HG02852 (cell line): ENCODE results near the gene TNFRSF4.
"Not testable (repeated sequence)": the region's sequence is repeated elsewhere in the genome, so short reads cannot be mapped to it uniquely, and the experiment has no call there.

Experiments
- ATAC-seq: cut with Tn5 transposase; IDR thresholded peaks from one replicate; pipeline ENCODE4 v1.9.1; 2021; ENCODE audit warnings: mild to moderate bottlenecking, moderate library complexity; ENCODE audit not compliant: unreplicated experiment

Gene TNFRSF4

GRCh38 chr1:1204425-1204920 is 9.5 kb downstream of the TNFRSF4 start:
- ATAC-seq: no peak

GRCh38 chr1:1203561-1204424 is 10.2 kb downstream of the TNFRSF4 start:
- ATAC-seq: no peak

GRCh38 chr1:1202831-1203560 is 11.0 kb downstream of the TNFRSF4 start:
- ATAC-seq: no peak

GRCh38 chr1:1200876-1201810 is 12.8 kb downstream of the TNFRSF4 start:
- ATAC-seq: no peak

GRCh38 chr1:1199961-1200875 is 13.7 kb downstream of the TNFRSF4 start:
- ATAC-seq: no peak

- no peak for ATAC-seq
Measured at GRCh38 chr1:1199141-1199960, 14.6 kb downstream of the TNFRSF4 start.

GRCh38 chr1:1198423-1199140 is 15.4 kb downstream of the TNFRSF4 start:
- no peak for ATAC-seq

- no peak for ATAC-seq
Measured at GRCh38 chr1:1197551-1198422, 16.2 kb downstream of the TNFRSF4 start.

- no peak for ATAC-seq
Measured at GRCh38 chr1:1197188-1197500, 16.8 kb downstream of the TNFRSF4 start.

- no peak for ATAC-seq
Measured at GRCh38 chr1:1196431-1197187, 17.3 kb downstream of the TNFRSF4 start.

GRCh38 chr1:1195726-1196125 is 18.2 kb downstream of the TNFRSF4 start:
- ATAC-seq: not testable (repeated sequence)

GRCh38 chr1:1194723-1195122 is 19.2 kb downstream of the TNFRSF4 start:
- ATAC-seq: no peak

- no peak for ATAC-seq
Measured at GRCh38 chr1:1191734-1192133, 22.2 kb downstream of the TNFRSF4 start.

GRCh38 chr1:1189111-1189510 is 24.8 kb downstream of the TNFRSF4 start:
- no peak for ATAC-seq

GRCh38 chr1:1187938-1188337 is 26.0 kb downstream of the TNFRSF4 start:
- no peak for ATAC-seq

GRCh38 chr1:1185101-1185765 is 28.7 kb downstream of the TNFRSF4 start:
- ATAC-seq: no peak
